Thyroid gland (tissue), 4 donors: ENCODE measurements around the gene BUD13.

Source experiments
- CTCF ChIP-seq, 6 experiments: fragments of 200-600 bp in 3 of 6; fragments of 450-650 bp in 3 of 6; sonication (generic) in 3 of 6; IDR thresholded peaks; one replicate each; pipeline ENCODE4 v1.5.1; 2016 to 2019; ENCODE audit warnings: antibody characterized with exemption in 6 of 6, mild to moderate bottlenecking in 2 of 6, inconsistent platforms in 1 of 6, moderate library complexity in 1 of 6
- POLR2A ChIP-seq, 2 donors: fragments of 450-650 bp; IDR thresholded peaks; one replicate each; pipeline ENCODE4 v1.6.1; 2017; ENCODE audit warnings: antibody characterized with exemption in 2 of 2, mild to moderate bottlenecking in 2 of 2, moderate library complexity in 1 of 2

GRCh38 chr11:116710001-116710674 is 62.6 kb downstream of the BUD13 start:
- no peak for TF ChIP-seq CTCF (IDR thresholded peaks at IDR 0.05)
- TF ChIP-seq POLR2A (IDR thresholded peaks at IDR 0.05) = no peak
